GM20000 (cell line): ENCODE measurements around the gene NPAS1.

Experiments used
- DNase-seq: peaks from one replicate; pipeline ENCODE4 v3.0.0; 2012; ENCODE audit warnings: low spot score
- TF ChIP-seq, protein P1 (sequence below): IDR thresholded peaks from 2 replicates; pipeline ENCODE4 v1.5.1; 2012; ENCODE audit warnings: mild to moderate bottlenecking, control low read depth; ENCODE audit errors: extremely low read depth, missing control alignments

NPAS1 gene, protein sequence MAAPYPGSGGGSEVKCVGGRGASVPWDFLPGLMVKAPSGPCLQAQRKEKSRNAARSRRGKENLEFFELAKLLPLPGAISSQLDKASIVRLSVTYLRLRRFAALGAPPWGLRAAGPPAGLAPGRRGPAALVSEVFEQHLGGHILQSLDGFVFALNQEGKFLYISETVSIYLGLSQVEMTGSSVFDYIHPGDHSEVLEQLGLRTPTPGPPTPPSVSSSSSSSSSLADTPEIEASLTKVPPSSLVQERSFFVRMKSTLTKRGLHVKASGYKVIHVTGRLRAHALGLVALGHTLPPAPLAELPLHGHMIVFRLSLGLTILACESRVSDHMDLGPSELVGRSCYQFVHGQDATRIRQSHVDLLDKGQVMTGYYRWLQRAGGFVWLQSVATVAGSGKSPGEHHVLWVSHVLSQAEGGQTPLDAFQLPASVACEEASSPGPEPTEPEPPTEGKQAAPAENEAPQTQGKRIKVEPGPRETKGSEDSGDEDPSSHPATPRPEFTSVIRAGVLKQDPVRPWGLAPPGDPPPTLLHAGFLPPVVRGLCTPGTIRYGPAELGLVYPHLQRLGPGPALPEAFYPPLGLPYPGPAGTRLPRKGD

DNA sequence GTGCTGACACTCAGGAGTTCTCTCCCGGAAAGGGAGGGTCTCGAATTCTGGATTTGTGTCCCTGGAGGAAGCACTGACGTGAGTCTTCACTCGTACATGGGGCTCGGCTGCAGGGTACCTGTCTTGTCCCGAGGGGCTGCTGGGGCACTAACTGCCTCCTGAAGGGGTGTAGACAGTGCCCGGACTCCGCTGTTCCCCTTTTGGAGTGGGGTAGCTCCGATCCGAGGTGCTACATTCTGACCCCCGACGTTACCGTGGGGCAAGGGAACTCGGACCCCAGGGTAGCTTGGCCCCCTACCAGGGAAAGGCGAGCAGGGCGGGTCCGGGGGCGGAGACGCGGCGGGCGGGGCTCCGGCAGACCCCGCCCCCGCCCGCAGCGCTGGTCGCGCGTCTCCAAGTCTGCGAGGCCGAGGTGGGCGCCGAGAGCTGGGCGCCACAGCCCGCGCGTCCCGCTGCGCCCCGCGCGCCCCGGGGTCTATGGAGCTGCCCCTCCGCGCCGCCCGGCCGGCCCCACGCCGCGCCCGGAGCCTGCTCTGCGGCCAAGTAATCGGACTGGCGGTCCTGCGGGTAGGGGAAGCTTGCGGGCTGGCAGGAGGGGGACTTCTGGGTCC, at the start of gene NPAS1:
Gene NPAS1, plus strand, starts transcription at position 407 of the 611 bp plus-strand sequence. CDS start 1,211 bp downstream, outside the sequence.
- TF ChIP-seq, protein P1, sequence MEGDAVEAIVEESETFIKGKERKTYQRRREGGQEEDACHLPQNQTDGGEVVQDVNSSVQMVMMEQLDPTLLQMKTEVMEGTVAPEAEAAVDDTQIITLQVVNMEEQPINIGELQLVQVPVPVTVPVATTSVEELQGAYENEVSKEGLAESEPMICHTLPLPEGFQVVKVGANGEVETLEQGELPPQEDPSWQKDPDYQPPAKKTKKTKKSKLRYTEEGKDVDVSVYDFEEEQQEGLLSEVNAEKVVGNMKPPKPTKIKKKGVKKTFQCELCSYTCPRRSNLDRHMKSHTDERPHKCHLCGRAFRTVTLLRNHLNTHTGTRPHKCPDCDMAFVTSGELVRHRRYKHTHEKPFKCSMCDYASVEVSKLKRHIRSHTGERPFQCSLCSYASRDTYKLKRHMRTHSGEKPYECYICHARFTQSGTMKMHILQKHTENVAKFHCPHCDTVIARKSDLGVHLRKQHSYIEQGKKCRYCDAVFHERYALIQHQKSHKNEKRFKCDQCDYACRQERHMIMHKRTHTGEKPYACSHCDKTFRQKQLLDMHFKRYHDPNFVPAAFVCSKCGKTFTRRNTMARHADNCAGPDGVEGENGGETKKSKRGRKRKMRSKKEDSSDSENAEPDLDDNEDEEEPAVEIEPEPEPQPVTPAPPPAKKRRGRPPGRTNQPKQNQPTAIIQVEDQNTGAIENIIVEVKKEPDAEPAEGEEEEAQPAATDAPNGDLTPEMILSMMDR = no peak
- DNase-seq = peak; percentile 66

DNA sequence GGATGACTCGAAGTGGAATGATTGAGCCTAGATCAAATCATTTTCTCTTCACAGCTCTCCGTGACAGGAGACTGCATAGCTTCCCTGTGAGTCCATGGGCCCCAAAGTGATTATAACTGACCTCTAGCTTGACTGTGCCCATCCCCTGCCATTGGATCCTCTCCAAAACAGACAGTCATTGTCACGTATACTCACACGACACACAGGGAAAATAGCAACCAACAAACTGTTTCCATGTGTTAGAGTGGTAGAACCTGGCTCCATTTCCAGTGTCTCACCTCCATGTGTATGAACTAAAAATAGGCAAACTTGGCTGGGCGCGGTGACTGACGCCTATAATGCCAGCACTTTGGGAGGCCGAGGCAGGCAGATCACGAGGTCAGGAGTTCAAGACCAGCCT, 48.8 kb upstream of the NPAS1 start:
- DNase-seq = no peak
- TF ChIP-seq, protein P1 = no peak

DNA sequence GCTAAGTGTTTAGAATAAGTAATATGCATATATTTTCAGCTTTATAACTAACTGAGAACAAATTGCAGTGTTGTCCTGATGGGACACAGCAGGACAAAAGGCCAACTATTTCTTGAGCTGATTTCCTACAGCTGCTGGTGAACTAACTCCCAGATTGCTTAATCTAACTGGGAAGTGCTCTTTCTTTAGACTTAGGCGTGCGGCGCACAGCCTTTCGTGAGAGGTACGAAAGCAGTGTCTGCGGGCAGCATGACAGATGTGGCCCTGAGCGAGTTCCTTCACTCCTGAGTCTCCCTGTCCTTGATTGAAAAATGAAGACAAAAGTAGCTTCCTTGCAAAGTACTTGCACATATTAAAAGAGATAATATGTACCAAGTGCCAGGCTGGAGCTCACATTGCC, 47.3 kb upstream of the NPAS1 start:
- TF ChIP-seq, protein P1 = no peak
- no peak for DNase-seq

DNA sequence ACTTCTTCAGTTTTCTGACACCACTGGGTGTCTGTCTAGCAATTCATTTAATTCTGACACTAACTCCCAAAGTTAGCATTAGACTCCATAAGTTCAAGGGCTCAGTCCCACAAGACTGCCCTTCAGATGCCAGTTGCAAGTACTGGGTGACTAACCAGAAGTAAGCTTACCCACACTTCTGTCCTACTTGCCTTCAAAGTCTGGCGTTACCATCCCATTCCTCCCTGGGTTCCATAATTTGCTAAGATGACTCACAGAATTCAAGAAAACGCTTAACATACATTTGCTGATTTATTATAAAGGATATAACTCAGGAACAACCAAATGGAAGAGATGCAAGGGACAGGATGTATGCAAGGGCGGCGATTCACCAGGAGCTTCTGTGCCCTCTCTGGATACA, 45.5 kb upstream of the NPAS1 start:
- TF ChIP-seq, protein P1 = no peak
- DNase-seq = no peak

DNA sequence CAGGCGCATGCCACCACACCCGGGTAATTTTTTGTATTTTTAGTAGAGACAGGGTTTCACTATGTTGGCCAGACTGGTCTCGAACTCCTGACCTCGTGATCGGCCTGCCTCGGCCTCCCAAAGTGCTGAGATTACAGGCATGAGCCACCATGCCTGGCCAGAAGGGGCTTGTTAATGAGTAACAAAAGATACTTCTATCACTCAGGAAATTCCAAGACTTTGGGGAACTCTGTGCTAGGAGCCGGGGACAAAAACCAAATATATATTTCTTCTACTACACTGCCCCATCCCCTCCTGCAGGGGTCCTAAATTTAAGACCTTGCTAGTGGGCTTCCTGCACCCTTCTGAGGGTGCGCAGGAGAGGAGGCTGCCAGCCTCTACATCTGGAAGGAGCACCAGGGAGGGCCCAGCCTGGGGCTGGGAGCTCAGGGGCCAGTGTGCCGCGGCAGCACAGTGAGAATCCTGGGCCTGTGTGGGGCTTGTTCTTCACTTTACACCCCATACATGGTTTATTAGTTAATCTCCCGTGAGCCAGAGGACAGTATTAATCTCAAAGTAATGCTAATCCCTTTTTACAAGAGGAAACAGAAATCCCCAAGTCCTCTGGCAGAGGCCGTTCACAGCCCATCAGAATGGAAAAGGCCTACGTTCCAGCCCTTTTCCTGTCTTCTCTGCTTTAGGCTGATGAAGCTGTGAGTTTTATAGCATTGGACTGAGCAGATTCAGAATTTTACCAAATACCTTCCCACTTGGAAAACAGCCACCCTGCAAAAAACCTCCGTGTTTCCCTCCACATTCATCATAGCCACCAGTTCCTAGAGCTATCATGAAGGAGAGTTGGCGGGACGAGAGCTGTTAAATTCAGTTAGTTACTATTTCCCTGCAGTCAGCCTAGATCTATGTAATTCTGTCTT, 44.4 kb upstream of the NPAS1 start:
- DNase-seq = no peak

DNA sequence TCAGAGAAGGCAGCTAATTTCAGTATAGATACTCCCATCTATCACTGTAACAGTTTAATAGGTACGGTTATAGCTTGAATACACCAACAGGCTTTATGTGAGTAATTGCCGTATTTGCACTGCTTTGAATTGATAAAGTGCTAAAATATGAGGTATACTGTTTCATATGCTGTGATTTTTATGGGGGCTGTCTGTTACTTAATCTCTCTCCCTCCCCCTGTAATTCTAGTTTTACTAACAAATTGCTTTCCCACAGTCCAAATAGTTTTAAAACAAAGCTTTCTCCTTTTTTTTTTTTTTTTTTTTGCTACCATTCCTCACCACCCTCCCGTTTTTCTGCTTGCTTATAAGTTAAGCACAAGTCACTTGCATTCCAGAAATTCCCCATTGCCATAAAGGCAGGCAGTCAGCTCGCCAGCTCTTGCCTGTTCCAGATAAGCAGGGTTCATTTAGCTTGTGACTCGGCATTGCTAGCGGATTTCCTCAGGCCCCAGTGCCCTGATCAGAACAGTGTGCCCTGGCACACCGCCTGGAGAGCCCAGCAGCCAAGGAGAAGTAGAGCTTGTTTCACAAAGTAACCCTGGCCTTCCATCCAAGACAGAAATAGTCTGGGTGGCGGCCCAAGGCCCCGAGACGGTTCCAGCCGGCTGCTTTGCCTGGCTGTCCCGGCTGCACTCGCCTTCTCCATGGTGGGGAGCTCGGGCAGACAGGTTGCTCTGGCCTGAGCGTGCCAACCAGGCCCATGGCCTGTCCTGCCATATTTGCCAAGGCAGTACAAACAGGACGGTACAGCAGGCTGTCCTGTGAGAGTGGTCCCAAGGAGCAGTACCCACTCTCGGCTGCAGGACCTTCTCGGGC, 43.5 kb upstream of the NPAS1 start:
- TF ChIP-seq, protein P1 = no peak
- no peak for DNase-seq

More for the DNA sequence above, 44.4 kb upstream of the NPAS1 start:
- TF ChIP-seq, protein P1 = no peak
